Upper lobe of left lung (tissue), 4 donors: Measurements from ENCODE around the gene SULT6B1.

Experiments used
- EP300 ChIP-seq, 4 donors: sonication (generic); formaldehyde crosslinking; IDR thresholded peaks; one replicate each; pipeline ENCODE4 v1.5.1; 2017; ENCODE audit warnings: antibody characterized with exemption in 4 of 4, control low read depth in 2 of 4
- POLR2A ChIP-seq, 4 donors: fragments of 450-650 bp; IDR thresholded peaks; one replicate each; pipeline ENCODE4 v1.5.1; 2016 to 2017; ENCODE audit warnings: antibody characterized with exemption in 4 of 4, mild to moderate bottlenecking in 2 of 4
- POLR2AphosphoS5 ChIP-seq, 2 donors: sonication (generic); formaldehyde crosslinking; IDR thresholded peaks; one replicate each; pipeline ENCODE4 v1.5.1; 2017; ENCODE audit warnings: antibody characterized with exemption in 2 of 2
- TF ChIP-seq, protein P1 (sequence below), 6 experiments: fragments of 450-650 bp in 4 of 6; fragments of 200-600 bp in 2 of 6; sonication (generic) in 2 of 6; IDR thresholded peaks; one replicate each; pipeline ENCODE4 v1.5.1; 2016 to 2019; ENCODE audit warnings: antibody characterized with exemption in 6 of 6

DNA sequence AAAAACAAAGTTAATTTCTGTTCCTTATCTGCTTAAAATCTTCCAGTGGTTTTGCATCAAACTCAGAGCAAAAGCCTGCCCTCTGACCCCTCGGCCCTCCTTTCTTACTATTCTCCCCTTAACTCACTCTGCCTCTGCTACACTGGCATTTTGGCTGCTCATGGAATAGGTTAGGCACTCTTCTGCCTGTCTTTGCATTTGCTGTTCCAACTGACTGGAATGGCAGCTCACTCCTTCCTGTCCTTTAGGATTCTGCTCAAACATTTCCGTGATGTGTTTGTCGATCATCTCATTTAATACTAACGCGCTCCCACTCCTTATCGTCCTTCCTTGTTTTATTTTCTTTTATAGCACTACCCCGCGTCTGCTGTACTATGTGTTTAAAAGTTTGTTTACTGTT, 42.1 kb upstream of the SULT6B1 start:
- TF ChIP-seq, protein P1, sequence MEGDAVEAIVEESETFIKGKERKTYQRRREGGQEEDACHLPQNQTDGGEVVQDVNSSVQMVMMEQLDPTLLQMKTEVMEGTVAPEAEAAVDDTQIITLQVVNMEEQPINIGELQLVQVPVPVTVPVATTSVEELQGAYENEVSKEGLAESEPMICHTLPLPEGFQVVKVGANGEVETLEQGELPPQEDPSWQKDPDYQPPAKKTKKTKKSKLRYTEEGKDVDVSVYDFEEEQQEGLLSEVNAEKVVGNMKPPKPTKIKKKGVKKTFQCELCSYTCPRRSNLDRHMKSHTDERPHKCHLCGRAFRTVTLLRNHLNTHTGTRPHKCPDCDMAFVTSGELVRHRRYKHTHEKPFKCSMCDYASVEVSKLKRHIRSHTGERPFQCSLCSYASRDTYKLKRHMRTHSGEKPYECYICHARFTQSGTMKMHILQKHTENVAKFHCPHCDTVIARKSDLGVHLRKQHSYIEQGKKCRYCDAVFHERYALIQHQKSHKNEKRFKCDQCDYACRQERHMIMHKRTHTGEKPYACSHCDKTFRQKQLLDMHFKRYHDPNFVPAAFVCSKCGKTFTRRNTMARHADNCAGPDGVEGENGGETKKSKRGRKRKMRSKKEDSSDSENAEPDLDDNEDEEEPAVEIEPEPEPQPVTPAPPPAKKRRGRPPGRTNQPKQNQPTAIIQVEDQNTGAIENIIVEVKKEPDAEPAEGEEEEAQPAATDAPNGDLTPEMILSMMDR (IDR thresholded peaks at IDR 0.05) = no peak
- TF ChIP-seq POLR2A (IDR thresholded peaks at IDR 0.05) = no peak
- no peak for TF ChIP-seq POLR2AphosphoS5 (IDR thresholded peaks at IDR 0.05)
- TF ChIP-seq EP300 (IDR thresholded peaks at IDR 0.05) = no peak
